ENCODE data around the gene GMIP. TPM values are rescaled to one million over a fixed set of nuclear protein-coding genes. Genes with fewer than 3 reads are reported as not detected.
A peak's percentile ranks its signal among the peaks of the same experiment; 100 is the strongest.

GMIP gene
- polyA plus RNA-seq, 3 donors, result 41.4 to 91.4 (median 75.1) TPM

DNA sequence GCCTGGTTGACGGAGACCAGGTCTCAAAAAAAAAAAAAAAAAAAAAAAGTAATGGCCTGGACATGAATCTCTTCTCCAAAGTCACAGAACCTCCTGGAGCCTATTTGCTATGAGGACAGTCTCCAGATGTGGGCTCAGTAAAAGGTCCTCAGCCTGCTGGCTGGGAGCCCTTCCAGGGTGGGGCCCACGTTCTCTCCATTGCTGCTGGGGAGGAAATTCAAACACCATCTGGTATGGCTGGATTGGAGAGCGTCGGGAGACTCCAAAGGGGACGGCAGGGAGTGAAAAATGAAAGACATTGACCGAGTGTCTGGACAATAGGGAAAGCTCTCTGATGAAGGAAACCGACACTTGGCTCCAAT lies 23.6 kb downstream of the GMIP start:
- no peak overlapping the region for H3K9ac ChIP-seq (ENCODE audit: insufficient read depth, low read length, poor library complexity, severe bottlenecking)
- H3K4me1 ChIP-seq (ENCODE audit: control insufficient read depth in 1 of 2, insufficient read depth in 2 of 2, low read length in 2 of 2), result peaks cover 17 to 22% of the 10 kb centered on the region in 2 donors
- peaks cover 0 to 3% (median 0%) of the 10 kb centered on the region in 7 donors for H3K9me3 Mint-ChIP-seq
- peaks cover 17% of the 10 kb centered on the region for H3K4me1 Mint-ChIP-seq
- H3K27ac ChIP-seq (ENCODE audit: low read depth in 1 of 2, low read length in 2 of 2), result no peak overlapping the region
- H4K20me1 ChIP-seq (ENCODE audit: insufficient read depth, low read length), result no peaks in the 10 kb centered on the region
- peaks cover 4 to 11% (median 7%) of the 10 kb centered on the region in 3 donors for H3K27me3 Mint-ChIP-seq (ENCODE audit: low read depth in 3 of 3)
- peaks cover 11 to 12% of the 10 kb centered on the region in 2 donors for H3K36me3 ChIP-seq (replicated peaks in 1 of 2; ENCODE audit: control insufficient read depth in 1 of 2, insufficient read depth in 2 of 2, low read length in 2 of 2)
- 91% methylated on average over 6 of the region's 7 CpGs for WGBS (ENCODE audit: insufficient coverage)
- H3K27me3 ChIP-seq (ENCODE audit: control insufficient read depth in 2 of 2, insufficient read depth in 2 of 2, low read length in 2 of 2), result peaks cover 0 to 2% of the 10 kb centered on the region in 2 donors
- H3K4me2 ChIP-seq (replicated peaks; ENCODE audit: extremely low read depth, low read length, poor library complexity, severe bottlenecking), result no peak overlapping the region
- H3K27ac Mint-ChIP-seq, result peak overlapping the region in 3 of 7 donors; percentile 23 to 72 (median 61)
- no peak overlapping the region for H3K4me3 ChIP-seq (replicated peaks in 1 of 3; ENCODE audit: low read depth in 2 of 3, low read length in 3 of 3)
- no peak overlapping the region for H3K4me3 Mint-ChIP-seq
- H3K36me3 Mint-ChIP-seq, result peaks cover 18% of the 10 kb centered on the region in 2 donors
- H3K79me2 ChIP-seq (ENCODE audit: insufficient read depth, low read length), result no peaks in the 10 kb centered on the region
- no peak overlapping the region for H2AFZ ChIP-seq (ENCODE audit: insufficient read depth, low read depth, low read length, poor library complexity, severe bottlenecking)
- intact Hi-C loops (cut with micrococcal nuclease), result loop anchor here in 1 of 2 donors (2.0 to 5.0 kb wide), 2 partner anchors 29 to 298 kb away; partner anchors contain the start of genes MAU2 and SUGP1
- TF ChIP-seq, protein P1, sequence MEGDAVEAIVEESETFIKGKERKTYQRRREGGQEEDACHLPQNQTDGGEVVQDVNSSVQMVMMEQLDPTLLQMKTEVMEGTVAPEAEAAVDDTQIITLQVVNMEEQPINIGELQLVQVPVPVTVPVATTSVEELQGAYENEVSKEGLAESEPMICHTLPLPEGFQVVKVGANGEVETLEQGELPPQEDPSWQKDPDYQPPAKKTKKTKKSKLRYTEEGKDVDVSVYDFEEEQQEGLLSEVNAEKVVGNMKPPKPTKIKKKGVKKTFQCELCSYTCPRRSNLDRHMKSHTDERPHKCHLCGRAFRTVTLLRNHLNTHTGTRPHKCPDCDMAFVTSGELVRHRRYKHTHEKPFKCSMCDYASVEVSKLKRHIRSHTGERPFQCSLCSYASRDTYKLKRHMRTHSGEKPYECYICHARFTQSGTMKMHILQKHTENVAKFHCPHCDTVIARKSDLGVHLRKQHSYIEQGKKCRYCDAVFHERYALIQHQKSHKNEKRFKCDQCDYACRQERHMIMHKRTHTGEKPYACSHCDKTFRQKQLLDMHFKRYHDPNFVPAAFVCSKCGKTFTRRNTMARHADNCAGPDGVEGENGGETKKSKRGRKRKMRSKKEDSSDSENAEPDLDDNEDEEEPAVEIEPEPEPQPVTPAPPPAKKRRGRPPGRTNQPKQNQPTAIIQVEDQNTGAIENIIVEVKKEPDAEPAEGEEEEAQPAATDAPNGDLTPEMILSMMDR (IDR thresholded peaks at IDR 0.05), result no peak
- no peak for DNase-seq
- no peaks in the 10 kb centered on the region for H3K9me3 ChIP-seq (replicated peaks in 1 of 2; ENCODE audit: control insufficient read depth in 1 of 2, insufficient read depth in 1 of 2, low read length in 2 of 2)

DNA sequence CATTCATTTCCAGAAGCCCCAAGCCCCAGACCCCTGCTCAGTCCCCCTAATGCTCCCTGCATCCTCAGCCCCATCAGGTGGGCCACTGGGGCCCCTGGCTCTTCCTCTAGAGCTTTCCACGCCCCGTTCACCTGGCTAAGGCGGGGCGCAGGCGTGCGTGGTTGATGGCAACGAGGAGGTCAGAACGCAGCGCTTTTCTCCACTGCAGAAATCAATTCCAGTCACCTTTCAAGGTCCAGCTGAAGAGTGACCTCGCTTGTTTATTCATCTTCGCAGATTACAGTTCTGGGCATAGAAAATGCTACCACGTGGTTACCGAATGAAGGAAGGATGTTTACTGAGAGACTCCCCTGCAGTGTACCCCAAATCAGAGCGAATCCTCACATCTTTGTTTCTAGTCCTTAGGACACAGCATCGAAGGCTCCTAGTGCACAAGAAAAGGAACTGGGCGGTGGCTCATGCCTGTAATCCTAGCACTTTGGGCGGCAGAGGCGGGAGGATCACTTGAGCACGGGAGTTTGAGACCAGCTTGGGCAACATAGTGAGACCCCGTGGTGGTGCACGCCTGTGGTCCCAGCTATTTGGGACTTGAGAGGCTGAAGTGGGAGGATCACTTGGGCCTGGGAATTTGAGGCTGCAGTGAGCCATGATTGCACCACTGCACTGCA lies 24.1 kb downstream of the GMIP start:
- Mint-ChIP-seq H3K4me1 (peaks cover 17% of the 10 kb centered on the region), H3K36me3 (peaks cover 13 to 15% of the 10 kb centered on the region in 2 donors), H3K27ac (peak overlapping the region; percentile 53 to 92 (median 76)), H3K9me3 (peaks cover 0 to 5% (median 0%) of the 10 kb centered on the region in 7 donors), H3K27me3 (ENCODE audit: low read depth in 3 of 3) (peaks cover 4 to 11% (median 7%) of the 10 kb centered on the region in 3 donors), H3K4me3 (peak overlapping the region; percentile 67 to 80)
- intact Hi-C loops (cut with micrococcal nuclease), result loop anchor here in 1 of 2 donors (2.0 to 5.0 kb wide), 2 partner anchors 29 to 297 kb away; partner anchors contain the start of genes MAU2 and SUGP1
- H2AFZ ChIP-seq (ENCODE audit: insufficient read depth, low read depth, low read length, poor library complexity, severe bottlenecking), result no peak overlapping the region
- H3K27me3 ChIP-seq (ENCODE audit: control insufficient read depth in 2 of 2, insufficient read depth in 2 of 2, low read length in 2 of 2), result peaks cover 0 to 2% of the 10 kb centered on the region in 2 donors
- TF ChIP-seq, protein P1 (IDR thresholded peaks at IDR 0.05), result no peak
- no peaks in the 10 kb centered on the region for H3K79me2 ChIP-seq (ENCODE audit: insufficient read depth, low read length)
- peaks cover 9 to 10% of the 10 kb centered on the region in 2 donors for H3K36me3 ChIP-seq (replicated peaks in 1 of 2; ENCODE audit: control insufficient read depth in 1 of 2, insufficient read depth in 2 of 2, low read length in 2 of 2)
- no peaks in the 10 kb centered on the region for H3K9me3 ChIP-seq (replicated peaks in 1 of 2; ENCODE audit: control insufficient read depth in 1 of 2, insufficient read depth in 1 of 2, low read length in 2 of 2)
- H4K20me1 ChIP-seq (ENCODE audit: insufficient read depth, low read length), result no peaks in the 10 kb centered on the region
- peaks cover 17 to 22% of the 10 kb centered on the region in 2 donors for H3K4me1 ChIP-seq (ENCODE audit: control insufficient read depth in 1 of 2, insufficient read depth in 2 of 2, low read length in 2 of 2)
- H3K4me2 ChIP-seq (replicated peaks; ENCODE audit: extremely low read depth, low read length, poor library complexity, severe bottlenecking), result peak overlapping the region; percentile 77
- 64% methylated on average over 16 of the region's 21 CpGs for WGBS (ENCODE audit: insufficient coverage)
- DNase-seq, result no peak
- peak overlapping the region in 1 of 3 experiments; percentile 63 for H3K4me3 ChIP-seq (replicated peaks in 1 of 3; ENCODE audit: low read depth in 2 of 3, low read length in 3 of 3)
- H3K27ac ChIP-seq (ENCODE audit: low read depth in 1 of 2, low read length in 2 of 2), result peak overlapping the region in 1 of 2 donors; percentile 36
- H3K9ac ChIP-seq (ENCODE audit: insufficient read depth, low read length, poor library complexity, severe bottlenecking), result peak overlapping the region; percentile 32
